ENCODE results near the gene PSMG3.

Gene PSMG3

DNA sequence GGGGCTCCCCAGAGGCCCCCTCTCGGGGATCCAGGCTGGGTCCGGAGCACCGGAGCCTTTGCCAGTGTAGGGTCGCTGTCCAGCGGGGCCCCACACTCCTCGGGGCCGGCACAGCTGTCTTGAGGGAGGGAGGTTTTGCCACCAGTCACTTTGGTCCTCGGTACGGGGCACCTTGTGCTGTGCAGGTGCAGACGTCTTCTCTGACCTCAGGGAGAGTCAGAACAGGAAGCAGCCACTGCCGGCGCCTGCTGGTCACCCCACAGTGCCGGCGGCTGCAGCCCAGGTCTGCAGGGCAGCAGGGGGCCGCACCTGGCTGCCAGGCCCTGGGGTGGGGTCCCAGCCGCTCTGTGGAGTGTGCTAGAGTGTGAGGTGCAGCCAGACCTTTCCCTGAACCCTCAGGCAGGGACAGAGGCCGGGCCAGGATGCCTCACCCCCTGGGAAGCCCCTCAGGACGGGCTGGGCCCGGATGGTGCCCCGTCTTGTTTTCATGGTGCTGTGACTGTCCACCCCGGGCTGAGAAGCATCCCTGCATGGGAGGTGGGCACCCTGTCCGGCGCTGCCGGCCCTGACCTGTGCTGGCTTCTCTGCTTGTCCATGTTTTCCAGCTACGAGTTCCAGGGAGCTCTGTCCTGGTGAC, 31.2 kb downstream of the PSMG3 start:
- Histone ChIP-seq H3K27ac (no peak overlapping the region), H3K27me3 (ENCODE audit: insufficient read depth, low read depth, severe bottlenecking) (no peaks in the 10 kb centered on the region), H3K36me3 (peaks cover 33% of the 10 kb centered on the region), H3K9me3 (ENCODE audit: severe bottlenecking) (no peaks in the 10 kb centered on the region), H3K4me3 (ENCODE audit: low read depth, low read length) (no peak overlapping the region)
- DNase-seq = no peak
- TF ChIP-seq, protein P1, sequence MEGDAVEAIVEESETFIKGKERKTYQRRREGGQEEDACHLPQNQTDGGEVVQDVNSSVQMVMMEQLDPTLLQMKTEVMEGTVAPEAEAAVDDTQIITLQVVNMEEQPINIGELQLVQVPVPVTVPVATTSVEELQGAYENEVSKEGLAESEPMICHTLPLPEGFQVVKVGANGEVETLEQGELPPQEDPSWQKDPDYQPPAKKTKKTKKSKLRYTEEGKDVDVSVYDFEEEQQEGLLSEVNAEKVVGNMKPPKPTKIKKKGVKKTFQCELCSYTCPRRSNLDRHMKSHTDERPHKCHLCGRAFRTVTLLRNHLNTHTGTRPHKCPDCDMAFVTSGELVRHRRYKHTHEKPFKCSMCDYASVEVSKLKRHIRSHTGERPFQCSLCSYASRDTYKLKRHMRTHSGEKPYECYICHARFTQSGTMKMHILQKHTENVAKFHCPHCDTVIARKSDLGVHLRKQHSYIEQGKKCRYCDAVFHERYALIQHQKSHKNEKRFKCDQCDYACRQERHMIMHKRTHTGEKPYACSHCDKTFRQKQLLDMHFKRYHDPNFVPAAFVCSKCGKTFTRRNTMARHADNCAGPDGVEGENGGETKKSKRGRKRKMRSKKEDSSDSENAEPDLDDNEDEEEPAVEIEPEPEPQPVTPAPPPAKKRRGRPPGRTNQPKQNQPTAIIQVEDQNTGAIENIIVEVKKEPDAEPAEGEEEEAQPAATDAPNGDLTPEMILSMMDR (IDR thresholded peaks at IDR 0.05; ENCODE audit: low read depth, low read length) = no peak

DNA sequence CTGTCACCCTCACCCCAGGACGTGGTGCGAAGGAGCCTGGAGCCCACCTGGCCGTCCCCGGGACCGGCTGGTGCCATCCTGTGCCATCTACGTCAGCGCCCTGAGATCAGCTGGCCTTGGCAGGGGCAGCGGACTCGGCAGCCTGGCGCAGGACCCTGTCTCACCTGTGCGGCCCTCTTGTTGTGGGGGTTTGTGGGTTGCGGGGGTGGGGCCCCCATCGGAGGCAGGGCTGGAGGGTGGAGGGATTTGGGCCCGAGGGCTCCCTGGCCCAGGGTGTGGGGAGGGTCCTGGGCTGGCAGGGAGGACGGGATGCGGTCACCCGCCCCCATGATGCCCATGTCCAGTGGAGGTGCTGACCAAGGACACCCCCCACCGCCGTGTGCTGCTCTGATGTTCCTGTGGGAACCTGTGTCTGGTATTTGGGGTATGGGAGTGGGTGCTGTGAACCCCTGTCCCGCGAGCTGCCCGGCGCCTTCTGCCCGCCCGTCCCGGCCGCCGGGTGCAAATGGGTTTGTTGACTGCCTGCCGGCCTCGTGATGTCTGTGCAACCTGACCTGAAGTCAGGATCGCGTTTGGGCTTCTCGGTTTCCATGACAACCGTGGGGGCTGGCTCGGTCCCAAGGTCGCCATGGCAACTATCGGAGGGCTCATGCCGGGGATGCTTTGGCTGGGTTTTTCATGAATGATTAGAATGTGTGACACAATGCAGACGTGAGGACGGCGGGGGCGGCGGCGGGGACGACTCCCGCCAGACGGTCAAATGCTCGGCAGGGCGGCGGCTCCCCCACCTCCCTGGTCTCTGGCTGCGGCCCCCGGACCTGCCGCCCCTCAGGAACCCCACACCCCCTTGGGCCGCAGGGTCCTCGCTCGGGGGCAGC, 32.1 kb downstream of the PSMG3 start:
- Histone ChIP-seq H3K36me3 (peaks cover 33% of the 10 kb centered on the region), H3K4me3 (ENCODE audit: low read depth, low read length) (no peak overlapping the region), H3K9me3 (ENCODE audit: severe bottlenecking) (no peaks in the 10 kb centered on the region), H3K27ac (no peak overlapping the region), H3K27me3 (ENCODE audit: insufficient read depth, low read depth, severe bottlenecking) (no peaks in the 10 kb centered on the region)
- DNase-seq = no peak
- TF ChIP-seq, protein P1 (IDR thresholded peaks at IDR 0.05; ENCODE audit: low read depth, low read length) = no peak

DNA sequence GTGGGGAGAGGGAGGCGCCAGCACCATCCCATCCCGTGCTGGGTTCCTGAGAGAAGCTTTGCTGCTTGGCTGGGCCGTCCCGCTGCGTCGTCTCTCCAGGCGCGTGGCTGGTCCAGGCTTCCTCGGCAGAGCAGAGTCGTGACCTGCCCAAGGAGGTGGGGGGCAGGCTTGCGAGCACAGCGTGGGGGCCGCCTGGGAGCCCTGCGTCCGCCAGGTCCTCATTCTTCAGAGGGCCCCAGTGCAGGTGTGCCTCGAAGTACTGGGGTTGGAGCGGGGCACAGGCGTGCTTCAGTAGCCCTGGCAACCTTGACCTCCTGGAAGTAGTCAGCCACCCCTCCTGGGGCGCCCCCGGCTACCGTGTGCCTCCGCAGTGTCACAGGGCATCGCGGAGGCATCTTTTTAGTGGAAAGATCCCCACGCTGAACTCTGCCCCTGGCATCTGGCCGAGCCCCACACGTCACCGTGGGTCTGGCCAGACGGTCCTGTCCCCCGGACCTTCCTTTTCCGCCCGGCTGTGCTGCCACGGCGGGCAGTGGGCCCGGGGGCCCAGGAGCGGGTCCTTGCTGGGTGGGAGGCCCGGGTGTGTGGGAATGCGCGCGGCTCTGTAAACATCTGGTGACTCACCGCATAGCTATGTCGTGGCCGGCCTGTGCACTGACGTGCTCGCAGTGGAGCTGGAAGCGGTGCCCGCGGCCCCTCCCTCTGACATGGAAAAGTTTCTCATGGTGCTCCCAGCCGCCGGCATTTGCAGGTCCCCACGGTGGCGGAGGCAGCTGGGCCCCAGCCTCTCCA, 32.9 kb downstream of the PSMG3 start:
- no peaks in the 10 kb centered on the region for H3K27me3 ChIP-seq (ENCODE audit: insufficient read depth, low read depth, severe bottlenecking)
- DNase-seq = no peak
- no peak overlapping the region for H3K4me3 ChIP-seq (ENCODE audit: low read depth, low read length)

DNA sequence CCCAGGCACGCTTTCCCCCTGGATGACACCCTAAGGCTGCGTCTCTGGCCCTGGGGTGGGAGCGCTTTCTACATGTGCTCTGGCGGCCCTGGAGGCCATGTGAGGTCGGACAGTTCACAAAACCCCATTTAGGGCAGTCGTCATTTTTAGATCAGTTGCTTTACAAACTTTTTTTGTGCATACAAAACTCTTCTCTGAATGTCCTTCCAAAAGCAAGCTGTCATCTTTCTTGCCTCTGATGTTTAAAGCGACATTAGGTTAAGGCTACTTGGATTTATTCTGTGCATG, 33.4 kb downstream of the PSMG3 start:
- Histone ChIP-seq H3K9me3 (ENCODE audit: severe bottlenecking) (no peaks in the 10 kb centered on the region), H3K27ac (no peak overlapping the region), H3K4me3 (ENCODE audit: low read depth, low read length) (no peak overlapping the region), H3K36me3 (peaks cover 25% of the 10 kb centered on the region), H3K27me3 (ENCODE audit: insufficient read depth, low read depth, severe bottlenecking) (no peaks in the 10 kb centered on the region)
- DNase-seq = no peak
- TF ChIP-seq, protein P1 (IDR thresholded peaks at IDR 0.05; ENCODE audit: low read depth, low read length) = no peak

More for the DNA sequence above, 32.9 kb downstream of the PSMG3 start:
- Histone ChIP-seq H3K36me3 (peaks cover 25% of the 10 kb centered on the region), H3K9me3 (ENCODE audit: severe bottlenecking) (no peaks in the 10 kb centered on the region), H3K27ac (no peak overlapping the region)
- TF ChIP-seq, protein P1 (IDR thresholded peaks at IDR 0.05; ENCODE audit: low read depth, low read length) = no peak

DNA sequence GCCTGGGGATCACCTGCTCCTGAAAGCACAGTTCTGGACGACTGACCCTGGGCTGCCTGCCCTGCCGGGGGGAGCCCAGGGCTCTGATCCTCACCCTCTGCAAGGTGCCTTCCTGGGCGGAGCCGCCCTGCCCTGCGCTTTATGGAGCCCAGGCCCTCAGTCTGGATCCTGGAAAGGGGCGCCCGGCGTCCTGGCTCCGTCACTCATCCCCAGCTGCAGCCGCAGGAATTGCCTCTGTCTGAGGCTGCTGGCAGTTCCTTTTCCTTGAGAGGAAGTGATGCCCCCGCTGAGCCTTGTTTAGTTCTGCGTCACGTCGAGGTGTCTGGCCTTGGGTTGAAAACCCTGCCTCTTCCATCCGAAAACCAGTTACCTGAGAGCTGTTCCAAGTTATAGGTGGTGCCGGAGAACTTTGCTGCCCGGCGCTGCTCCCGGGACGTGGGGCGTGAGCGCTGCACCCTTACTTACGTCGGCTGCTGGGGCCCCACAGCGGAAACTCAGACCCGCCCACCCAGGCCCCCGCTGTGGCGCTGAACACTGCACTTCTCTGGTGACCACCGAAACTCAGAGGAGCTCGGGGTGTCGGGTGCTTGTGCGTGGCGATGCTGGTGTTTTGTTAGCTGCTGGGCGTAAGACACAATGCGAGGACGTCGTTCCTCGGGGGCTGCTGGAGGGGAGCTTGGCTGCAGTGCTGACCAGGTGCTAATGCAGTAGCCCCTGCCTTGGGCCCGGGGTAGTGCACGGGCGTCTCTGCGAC, 34.0 kb downstream of the PSMG3 start:
- H3K4me3 ChIP-seq (ENCODE audit: low read depth, low read length) = no peak overlapping the region

More for the DNA sequence above, 34.0 kb downstream of the PSMG3 start:
- TF ChIP-seq, protein P1 (IDR thresholded peaks at IDR 0.05; ENCODE audit: low read depth, low read length) = no peak
- H3K27me3 ChIP-seq (ENCODE audit: insufficient read depth, low read depth, severe bottlenecking) = no peaks in the 10 kb centered on the region
- peaks cover 21% of the 10 kb centered on the region for H3K36me3 ChIP-seq
- H3K9me3 ChIP-seq (ENCODE audit: severe bottlenecking) = no peaks in the 10 kb centered on the region
- H3K27ac ChIP-seq = no peak overlapping the region
- no peak for DNase-seq

All from WERI-Rb-1 (cell line).